PC-3 (cell line): ENCODE data around the gene VAPB. TPM values are rescaled to one million over a fixed set of nuclear protein-coding genes. Genes with fewer than 3 reads are reported as not detected.

Source experiments
- ATAC-seq: fragments of 200-7000 bp; cut with Tn5 transposase; 2 replicates; pipeline ENCODE4 v1.9.1; 2020; ENCODE audit warnings: mild to moderate bottlenecking, moderate library complexity
- BruUV-seq: library from RNA; stranded (reverse); fragments of 400-500 nt; replicated peaks from 2 replicates; lab custom pipeline; 2021; lab: Mats Ljungman, UMichigan
- CTCF ChIA-PET: fragments of 300-600 bp; sonication (Branson Sonifier 250); formaldehyde crosslinking; loops from one replicate; lab custom pipeline; 2022; ENCODE audit warnings: antibody characterized with exemption; lab: Charles Lee
- POLR2A ChIA-PET: fragments of 300-600 bp; sonication (Branson Sonifier 250); formaldehyde crosslinking; loops from one replicate; lab custom pipeline; 2022; ENCODE audit warnings: antibody characterized with exemption; ENCODE audit not compliant: unreplicated experiment; lab: Charles Lee
- DNase-seq: peaks from one replicate; pipeline ENCODE4 v3.0.0-alpha.2; 2015
- H2AFZ ChIP-seq: fragments of 300-600 bp; sonication (generic); 2 replicates; pipeline ENCODE4 v1.6.0; 2016; ENCODE audit warnings: antibody characterized with exemption, low read length
- H3F3A ChIP-seq: fragments of 300-600 bp; sonication (generic); one replicate; pipeline ENCODE4 v1.6.0; 2017; ENCODE audit warnings: antibody characterized with exemption, low read length, control low read depth, mild to moderate bottlenecking; ENCODE audit not compliant: unreplicated experiment
- H3K27ac ChIP-seq: fragments of 300-600 bp; sonication (generic); 2 replicates; pipeline ENCODE4 v1.5.1; 2016; ENCODE audit warnings: mild to moderate bottlenecking, low read length
- H3K27me3 ChIP-seq: fragments of 300-600 bp; sonication (generic); 2 replicates; pipeline ENCODE4 v1.6.1; 2016; ENCODE audit warnings: low read length, mixed read lengths
- H3K36me3 ChIP-seq: fragments of 300-600 bp; sonication (generic); 2 replicates; pipeline ENCODE4 v1.6.1; 2016; ENCODE audit warnings: low read depth, mixed run types, low read length, mixed read lengths
- H3K4me1 ChIP-seq: fragments of 300-600 bp; sonication (generic); 2 replicates; pipeline ENCODE4 v1.5.1; 2016; ENCODE audit warnings: low read length; ENCODE audit not compliant: insufficient read depth
- H3K4me2 ChIP-seq: fragments of 300-600 bp; sonication (generic); 2 replicates; pipeline ENCODE4 v1.6.0; 2016; ENCODE audit warnings: low read length
- H3K4me3 ChIP-seq: fragments of 300-600 bp; sonication (generic); 2 replicates; pipeline ENCODE4 v1.5.1; 2016; ENCODE audit warnings: mild to moderate bottlenecking, low read length, mixed read lengths
- H3K79me2 ChIP-seq: fragments of 300-600 bp; sonication (generic); 2 replicates; pipeline ENCODE4 v1.6.1; 2017; ENCODE audit warnings: low read length, mixed read lengths
- H3K9ac ChIP-seq: fragments of 300-600 bp; sonication (generic); 2 replicates; pipeline ENCODE4 v1.6.0; 2016; ENCODE audit warnings: mild to moderate bottlenecking, low read length
- H3K9me2 ChIP-seq: fragments of 300-600 bp; sonication (generic); replicated peaks from 2 replicates; pipeline ENCODE4 v1.6.1; 2016; ENCODE audit warnings: mixed run types, low read length, mixed read lengths
- H3K9me3 ChIP-seq: fragments of 300-600 bp; sonication (generic); 2 replicates; pipeline ENCODE4 v1.6.1; 2016; ENCODE audit warnings: low read length, mixed read lengths
- H4K20me1 ChIP-seq: fragments of 300-600 bp; sonication (generic); 2 replicates; pipeline ENCODE4 v1.6.1; 2016; ENCODE audit warnings: low read length, mixed read lengths
- CTCF ChIP-seq: fragments of 300-600 bp; sonication (generic); conservative IDR thresholded peaks from 2 replicates; pipeline ENCODE4 v1.5.1; 2017; ENCODE audit warnings: antibody characterized with exemption, low read depth, mild to moderate bottlenecking, low read length
- EZH2 ChIP-seq: fragments of 300-600 bp; sonication (generic); IDR thresholded peaks from one replicate; pipeline ENCODE4 v1.6.1; 2017; ENCODE audit warnings: antibody characterized with exemption, mild to moderate bottlenecking, low read length; ENCODE audit not compliant: unreplicated experiment
- EZH2phosphoT487 ChIP-seq: fragments of 300-600 bp; sonication (generic); IDR thresholded peaks from 2 replicates; pipeline ENCODE4 v1.6.1; 2018; ENCODE audit warnings: mild to moderate bottlenecking, antibody characterized with exemption, low read length, borderline replicate concordance
- intact Hi-C: fragments of 100-400 bp; cut with micrococcal nuclease; formaldehyde crosslinking; loops from 2 replicates; pipeline ENCODE4 v1.9.0; 2023
- total RNA-seq: library from RNA; depleted of rRNA; stranded (reverse); fragments of >200 nt; gene quantifications from 2 replicates; pipeline ENCODE4 v1.2.3, GENCODE V29; 2014

Gene VAPB
- total RNA-seq, 1 experiment from 2014 or later = 16.5 TPM

- BruUV-seq = no TSS peak
- POLR2A ChIA-PET = no interaction called here
- Histone ChIP-seq H3K9ac (no peak overlapping the region), H3K36me3 (no peaks in the 10 kb centered on the region), H2AFZ (no peak overlapping the region), H3K4me2 (no peak overlapping the region), H3K4me3 (no peak overlapping the region), H3K79me2 (no peaks in the 10 kb centered on the region), H3K27me3 (no peaks in the 10 kb centered on the region), H3F3A (no peaks in the 10 kb centered on the region), H3K9me2 (no peaks in the 10 kb centered on the region), H4K20me1 (no peaks in the 10 kb centered on the region), H3K4me1 (no peaks in the 10 kb centered on the region), H3K9me3 (no peaks in the 10 kb centered on the region), H3K27ac (no peak overlapping the region)
- no peak for TF ChIP-seq CTCF
- no peak for TF ChIP-seq EZH2
- TF ChIP-seq EZH2phosphoT487 = no peak
- no peak for ATAC-seq
- intact Hi-C loops = no loop called here
- CTCF ChIA-PET = interaction anchor here (0.6 kb wide), 1 partner anchor 761 kb away, joined by 3 read pairs; no protein-coding TSS in a partner anchor
- DNase-seq = no peak
Observed at GRCh38 chr20:58461899-58462298, 72.9 kb downstream of the VAPB start.

- intact Hi-C loops = no loop called here
- Histone ChIP-seq H3K9me3 (no peaks in the 10 kb centered on the region), H3K9me2 (no peaks in the 10 kb centered on the region), H3F3A (no peaks in the 10 kb centered on the region), H3K4me3 (no peak overlapping the region), H3K4me1 (no peaks in the 10 kb centered on the region), H3K9ac (no peak overlapping the region), H3K27me3 (no peaks in the 10 kb centered on the region), H3K27ac (no peak overlapping the region), H3K36me3 (no peaks in the 10 kb centered on the region), H2AFZ (no peak overlapping the region), H3K79me2 (no peaks in the 10 kb centered on the region), H3K4me2 (no peak overlapping the region), H4K20me1 (no peaks in the 10 kb centered on the region)
- no TSS peak for BruUV-seq
- DNase-seq (no peak), ATAC-seq (no peak)
- ChIA-PET CTCF (no interaction called here), POLR2A (no interaction called here)
- TF ChIP-seq EZH2 (no peak), CTCF (no peak), EZH2phosphoT487 (no peak)
Observed at GRCh38 chr20:58463256-58463655, 74.2 kb downstream of the VAPB start.

- POLR2A ChIA-PET = no interaction called here
- Histone ChIP-seq H2AFZ (no peak overlapping the region), H3K9ac (no peak overlapping the region), H3K4me3 (no peak overlapping the region), H3K27me3 (no peaks in the 10 kb centered on the region), H3K79me2 (no peaks in the 10 kb centered on the region), H3K4me1 (no peaks in the 10 kb centered on the region), H3F3A (no peaks in the 10 kb centered on the region), H3K9me3 (no peaks in the 10 kb centered on the region), H3K9me2 (no peaks in the 10 kb centered on the region), H3K27ac (no peak overlapping the region), H3K36me3 (no peaks in the 10 kb centered on the region), H4K20me1 (no peaks in the 10 kb centered on the region), H3K4me2 (no peak overlapping the region)
- no TSS peak for BruUV-seq
- CTCF ChIA-PET = no interaction called here
- intact Hi-C loops = no loop called here
- no peak for TF ChIP-seq CTCF
- no peak for TF ChIP-seq EZH2
- no peak for TF ChIP-seq EZH2phosphoT487
- DNase-seq (no peak), ATAC-seq (no peak)
Observed at GRCh38 chr20:58464838-58465237, 75.8 kb downstream of the VAPB start.
